Measurements from ENCODE around the gene TROAP. TPM values are rescaled to one million over a fixed set of nuclear protein-coding genes. Genes with fewer than 3 reads are reported as not detected.
"Not testable (repeated sequence)": the region's sequence is repeated elsewhere in the genome, so short reads cannot be mapped to it uniquely, and the experiment has no call there.

TROAP gene, protein sequence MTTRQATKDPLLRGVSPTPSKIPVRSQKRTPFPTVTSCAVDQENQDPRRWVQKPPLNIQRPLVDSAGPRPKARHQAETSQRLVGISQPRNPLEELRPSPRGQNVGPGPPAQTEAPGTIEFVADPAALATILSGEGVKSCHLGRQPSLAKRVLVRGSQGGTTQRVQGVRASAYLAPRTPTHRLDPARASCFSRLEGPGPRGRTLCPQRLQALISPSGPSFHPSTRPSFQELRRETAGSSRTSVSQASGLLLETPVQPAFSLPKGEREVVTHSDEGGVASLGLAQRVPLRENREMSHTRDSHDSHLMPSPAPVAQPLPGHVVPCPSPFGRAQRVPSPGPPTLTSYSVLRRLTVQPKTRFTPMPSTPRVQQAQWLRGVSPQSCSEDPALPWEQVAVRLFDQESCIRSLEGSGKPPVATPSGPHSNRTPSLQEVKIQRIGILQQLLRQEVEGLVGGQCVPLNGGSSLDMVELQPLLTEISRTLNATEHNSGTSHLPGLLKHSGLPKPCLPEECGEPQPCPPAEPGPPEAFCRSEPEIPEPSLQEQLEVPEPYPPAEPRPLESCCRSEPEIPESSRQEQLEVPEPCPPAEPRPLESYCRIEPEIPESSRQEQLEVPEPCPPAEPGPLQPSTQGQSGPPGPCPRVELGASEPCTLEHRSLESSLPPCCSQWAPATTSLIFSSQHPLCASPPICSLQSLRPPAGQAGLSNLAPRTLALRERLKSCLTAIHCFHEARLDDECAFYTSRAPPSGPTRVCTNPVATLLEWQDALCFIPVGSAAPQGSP
- total RNA-seq = 46.0 TPM in 2 replicates

DNA sequence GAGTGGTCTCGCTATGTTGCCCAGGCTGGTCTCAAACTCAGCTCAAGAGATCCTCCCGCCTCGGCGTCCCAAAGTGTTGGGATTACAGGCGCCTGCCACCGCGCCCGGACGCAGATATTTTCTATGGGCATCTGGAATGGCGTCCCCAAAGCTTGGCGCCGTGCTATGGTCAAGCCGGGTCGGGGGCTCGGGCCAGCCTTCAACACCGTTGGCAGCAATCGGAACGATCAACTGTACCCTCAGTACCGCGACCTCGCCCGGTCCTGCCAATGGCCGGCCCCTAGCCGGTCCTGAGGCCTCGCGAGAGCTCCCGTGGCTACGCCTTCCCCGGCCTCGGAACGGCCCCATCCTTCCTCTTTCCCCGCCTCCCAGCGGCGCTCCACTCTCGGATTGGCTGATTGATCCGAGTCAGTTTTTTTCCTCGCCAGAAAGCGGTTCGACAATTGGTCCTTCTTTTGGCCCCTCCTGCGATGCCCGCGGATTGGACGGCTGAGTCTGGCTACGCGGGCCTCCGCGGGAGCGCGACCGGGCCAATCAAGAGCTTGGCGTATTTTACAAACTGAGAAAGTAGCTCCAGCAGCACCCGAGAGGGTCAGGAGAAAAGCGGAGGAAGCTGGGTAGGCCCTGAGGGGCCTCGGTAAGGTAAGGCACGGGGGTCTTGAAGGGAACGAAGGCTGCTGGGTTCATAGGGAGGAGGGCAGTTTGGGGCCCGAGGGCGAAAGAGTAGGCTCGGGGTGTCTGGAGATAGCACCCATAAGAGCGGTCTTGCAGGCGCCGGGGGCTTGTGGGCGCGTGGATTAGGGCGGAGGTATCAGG is at the start of gene TROAP:
TROAP (plus strand) TSS at position 548 of the 816 bp plus-strand sequence. CDS start 354 bp downstream, outside the sequence.
- peak within 1 kb of the TSS; percentile 96 for H3K4me3 Mint-ChIP-seq
- H3K9me3 Mint-ChIP-seq = no peaks in the 10 kb centered on the region

GRCh38 chr12:49273726-49274395 is 49.2 kb upstream of the TROAP start:
- Mint-ChIP-seq H3K4me3 (no peak overlapping the region), H3K27ac (no peak overlapping the region), H3K36me3 (ENCODE audit: low read depth) (peaks cover 33% of the 10 kb centered on the region), H3K9me3 (no peaks in the 10 kb centered on the region), H3K4me1 (ENCODE audit: low read depth) (peaks cover 14% of the 10 kb centered on the region), H3K27me3 (ENCODE audit: insufficient read depth) (peaks cover 2% of the 10 kb centered on the region)
- intact Hi-C loops (cut with micrococcal nuclease) = no loop called here
- DNase-seq (ENCODE audit: low spot score) = no peak

More for the DNA sequence above, at the start of gene TROAP:
- peak; percentile 97 for DNase-seq (ENCODE audit: low spot score)
- Mint-ChIP-seq H3K36me3 (ENCODE audit: low read depth) (peaks cover 20% of the 10 kb centered on the region), H3K27ac (peak within 1 kb of the TSS; percentile 94), H3K27me3 (ENCODE audit: insufficient read depth) (peaks cover 4% of the 10 kb centered on the region), H3K4me1 (ENCODE audit: low read depth) (peaks cover 28% of the 10 kb centered on the region)
- intact Hi-C loops (cut with micrococcal nuclease) = loop anchor here (1.0 to 5.0 kb wide), 10 partner anchors 14 to 299 kb away; partner anchors contain the start of genes C1QL4, KMT2D, TUBA1A and TUBA1C

- peaks cover 4% of the 10 kb centered on the region for H3K27me3 Mint-ChIP-seq (ENCODE audit: insufficient read depth)
- H3K4me3 Mint-ChIP-seq = no peak overlapping the region
- peaks cover 9% of the 10 kb centered on the region for H3K4me1 Mint-ChIP-seq (ENCODE audit: low read depth)
- peaks cover 29% of the 10 kb centered on the region for H3K36me3 Mint-ChIP-seq (ENCODE audit: low read depth)
- H3K27ac Mint-ChIP-seq = no peak overlapping the region
- intact Hi-C loops (cut with micrococcal nuclease) = no loop called here
- no peak for DNase-seq (ENCODE audit: low spot score)
- no peaks in the 10 kb centered on the region for H3K9me3 Mint-ChIP-seq
Measured at GRCh38 chr12:49274396-49275069, 48.5 kb upstream of the TROAP start.

GRCh38 chr12:49276304-49277290 is 46.5 kb upstream of the TROAP start:
- no peak for DNase-seq (ENCODE audit: low spot score)
- Mint-ChIP-seq H3K4me1 (ENCODE audit: low read depth) (no peaks in the 10 kb centered on the region), H3K27ac (no peak overlapping the region), H3K9me3 (no peaks in the 10 kb centered on the region), H3K36me3 (ENCODE audit: low read depth) (peaks cover 16% of the 10 kb centered on the region), H3K4me3 (no peak overlapping the region), H3K27me3 (ENCODE audit: insufficient read depth) (peaks cover 5% of the 10 kb centered on the region)
- intact Hi-C loops (cut with micrococcal nuclease) = no loop called here

DNA sequence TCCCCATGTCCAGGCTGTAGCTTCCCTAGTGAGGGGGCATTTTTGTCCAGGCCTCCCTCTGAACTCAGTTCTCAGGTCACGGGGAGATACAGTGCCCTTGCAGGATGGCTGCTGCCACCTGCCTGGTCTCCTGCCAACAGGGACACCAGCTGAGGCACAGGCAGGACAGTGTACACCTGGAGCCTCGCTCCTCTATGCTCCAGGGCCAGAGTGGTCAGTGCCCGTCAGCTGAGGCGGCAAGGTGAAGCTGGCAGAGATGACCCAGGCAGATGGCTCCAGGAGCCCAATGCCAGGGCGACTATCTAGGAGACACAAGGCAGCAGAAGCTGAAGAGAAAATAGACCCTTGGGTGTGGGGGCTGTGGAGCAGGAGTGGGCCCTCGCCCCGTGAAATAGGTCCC is 45.6 kb upstream of the TROAP start:
- no peaks in the 10 kb centered on the region for H3K9me3 Mint-ChIP-seq
- no peak overlapping the region for H3K4me3 Mint-ChIP-seq
- peaks cover 11% of the 10 kb centered on the region for H3K27me3 Mint-ChIP-seq (ENCODE audit: insufficient read depth)
- H3K27ac Mint-ChIP-seq = no peak overlapping the region
- no peaks in the 10 kb centered on the region for H3K4me1 Mint-ChIP-seq (ENCODE audit: low read depth)
- H3K36me3 Mint-ChIP-seq (ENCODE audit: low read depth) = peaks cover 15% of the 10 kb centered on the region
- intact Hi-C loops (cut with micrococcal nuclease) = no loop called here
- no peak for DNase-seq (ENCODE audit: low spot score)

DNA sequence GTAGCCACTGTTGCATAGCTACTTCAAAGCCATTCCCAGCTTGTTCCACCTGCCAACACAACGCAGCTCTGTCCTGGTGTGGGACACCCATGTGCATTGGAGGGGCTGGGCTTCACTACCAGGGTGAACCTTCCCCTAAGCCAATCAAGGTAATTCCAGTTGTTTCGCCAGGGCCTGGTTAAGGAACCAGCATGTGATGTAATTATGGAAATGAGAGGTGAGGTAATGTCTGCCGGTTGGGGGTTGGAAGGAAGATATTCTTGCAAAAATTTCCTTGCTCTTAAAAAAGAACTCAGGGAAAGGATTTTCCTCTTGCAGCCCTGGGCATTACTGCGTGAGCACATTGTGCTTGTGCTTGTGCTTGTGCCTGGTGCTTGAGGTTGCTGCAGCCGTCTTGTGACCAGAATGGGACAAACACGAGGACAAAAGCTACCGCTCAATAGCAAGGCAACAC is 43.3 kb upstream of the TROAP start:
- DNase-seq (ENCODE audit: low spot score) = no peak
- H3K27ac Mint-ChIP-seq = no peak overlapping the region
- peaks cover under 1% of the 10 kb centered on the region for H3K36me3 Mint-ChIP-seq (ENCODE audit: low read depth)
- no peaks in the 10 kb centered on the region for H3K9me3 Mint-ChIP-seq
- H3K4me3 Mint-ChIP-seq = no peak overlapping the region
- no peaks in the 10 kb centered on the region for H3K4me1 Mint-ChIP-seq (ENCODE audit: low read depth)
- intact Hi-C loops (cut with micrococcal nuclease) = no loop called here
- H3K27me3 Mint-ChIP-seq (ENCODE audit: insufficient read depth) = peaks cover 14% of the 10 kb centered on the region

GRCh38 chr12:49280545-49280944 is 42.5 kb upstream of the TROAP start:
- H3K27ac Mint-ChIP-seq; H3K4me3 Mint-ChIP-seq; intact Hi-C loops (cut with micrococcal nuclease); H3K36me3 Mint-ChIP-seq (ENCODE audit: low read depth); H3K9me3 Mint-ChIP-seq; DNase-seq (ENCODE audit: low spot score); H3K4me1 Mint-ChIP-seq (ENCODE audit: low read depth): not testable (repeated sequence)
- peaks cover 16% of the 10 kb centered on the region for H3K27me3 Mint-ChIP-seq (ENCODE audit: insufficient read depth)

GRCh38 chr12:49282302-49282701 is 40.8 kb upstream of the TROAP start:
- intact Hi-C loops (cut with micrococcal nuclease) = no loop called here
- DNase-seq (ENCODE audit: low spot score) = no peak
- Mint-ChIP-seq H3K9me3 (no peaks in the 10 kb centered on the region), H3K36me3 (ENCODE audit: low read depth) (no peaks in the 10 kb centered on the region), H3K4me1 (ENCODE audit: low read depth) (no peaks in the 10 kb centered on the region), H3K27me3 (ENCODE audit: insufficient read depth) (peaks cover 30% of the 10 kb centered on the region), H3K27ac (no peak overlapping the region), H3K4me3 (no peak overlapping the region)

DNA sequence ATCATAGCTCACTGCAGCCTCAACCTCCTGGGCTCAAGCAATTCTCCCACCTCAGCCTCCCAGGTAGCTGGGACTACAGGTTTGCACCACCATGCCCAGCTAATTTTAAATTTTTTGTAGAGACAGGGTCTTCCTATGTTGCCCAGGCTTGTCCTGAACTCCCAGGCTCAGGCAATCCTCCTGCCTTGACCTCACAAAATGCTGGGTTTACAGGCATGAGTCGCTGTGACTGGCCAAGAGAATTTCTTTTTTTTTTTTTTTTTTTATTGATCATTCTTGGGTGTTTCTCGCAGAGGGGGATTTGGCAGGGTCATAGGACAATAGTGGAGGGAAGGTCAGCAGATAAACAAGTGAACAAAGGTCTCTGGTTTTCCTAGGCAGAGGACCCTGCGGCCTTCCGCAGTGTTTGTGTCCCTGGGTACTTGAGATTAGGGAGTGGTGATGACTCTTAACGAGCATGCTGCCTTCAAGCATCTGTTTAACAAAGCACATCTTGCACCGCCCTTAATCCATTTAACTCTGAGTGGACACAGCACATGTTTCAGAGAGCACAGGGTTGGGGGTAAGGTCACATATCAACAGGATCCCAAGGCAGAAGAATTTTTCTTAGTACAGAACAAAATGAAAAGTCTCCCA is 40.2 kb upstream of the TROAP start:
- H3K4me1 Mint-ChIP-seq (ENCODE audit: low read depth); H3K36me3 Mint-ChIP-seq (ENCODE audit: low read depth); DNase-seq (ENCODE audit: low spot score); H3K27ac Mint-ChIP-seq; H3K4me3 Mint-ChIP-seq; intact Hi-C loops (cut with micrococcal nuclease); H3K9me3 Mint-ChIP-seq: not testable (repeated sequence)
- H3K27me3 Mint-ChIP-seq (ENCODE audit: insufficient read depth) = peaks cover 34% of the 10 kb centered on the region

DNA sequence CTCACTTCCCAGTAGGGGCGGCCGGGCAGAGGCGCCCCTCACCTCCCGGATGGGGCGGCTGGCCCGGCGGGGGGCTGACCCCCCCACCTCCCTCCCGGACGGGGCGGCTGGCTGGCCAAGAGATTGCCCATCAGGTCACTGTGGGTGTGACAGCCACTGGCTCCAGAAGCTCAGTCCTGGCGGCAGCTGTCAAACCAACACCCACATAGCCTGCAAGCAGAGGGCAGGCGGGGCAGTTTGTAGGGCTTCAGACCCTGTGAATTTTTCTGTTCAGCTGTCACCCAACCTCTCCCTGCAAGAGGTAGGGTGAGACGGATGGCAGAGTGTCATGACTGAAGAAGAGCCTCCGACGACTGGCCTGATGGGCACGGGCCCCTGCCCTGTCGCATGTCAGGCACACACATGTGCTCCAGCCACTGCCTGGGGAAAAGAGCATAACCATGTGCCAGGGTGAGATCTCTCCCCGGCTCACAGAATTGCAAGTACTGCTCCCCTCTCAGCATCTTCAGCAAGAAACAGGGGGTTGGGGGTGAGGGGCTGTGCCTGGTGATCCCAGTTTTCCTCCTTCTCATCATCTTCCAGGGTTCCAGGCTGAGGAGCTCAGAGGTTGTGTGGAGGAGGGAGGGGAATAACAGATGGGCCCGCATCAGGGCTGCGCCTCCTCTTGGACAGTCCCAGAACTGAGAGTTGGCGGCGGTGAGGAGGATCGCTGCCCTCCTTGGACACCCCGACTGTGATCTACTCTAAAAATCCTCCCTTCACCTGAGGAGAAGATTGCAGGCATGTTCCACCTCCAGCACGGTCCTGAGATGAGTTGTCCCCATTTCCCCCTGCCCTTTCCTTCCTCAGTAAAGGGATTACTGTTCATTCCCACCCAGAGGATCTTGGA is 39.3 kb upstream of the TROAP start:
- Mint-ChIP-seq H3K36me3 (ENCODE audit: low read depth) (no peaks in the 10 kb centered on the region), H3K27me3 (ENCODE audit: insufficient read depth) (peaks cover 41% of the 10 kb centered on the region), H3K4me3 (no peak overlapping the region), H3K27ac (no peak overlapping the region), H3K4me1 (ENCODE audit: low read depth) (peaks cover 5% of the 10 kb centered on the region), H3K9me3 (no peaks in the 10 kb centered on the region)
- DNase-seq (ENCODE audit: low spot score) = no peak
- intact Hi-C loops (cut with micrococcal nuclease) = no loop called here

Measured in activated T-helper 1 cell treated with anti-CD3 and anti-CD28 coated beads, Interleukin-12 subunit alpha, Interleukin-12 subunit beta, Interleukin-2, Interleukin-4 antibody, amounts not matched to agents 30 ng/mL and 10 ng/mL and 1 ng/mL, durations not matched to agents 14 hours and 24 hours and 36 hours (primary cell).